GM19099 (cell line): Measurements from ENCODE around the gene CDH13.

ENCODE experiments used
- POLR2A ChIP-seq: IDR thresholded peaks from 3 replicates; pipeline ENCODE4 v1.6.1; 2011; ENCODE audit warnings: low read depth; ENCODE audit not compliant: insufficient read length; ENCODE audit errors: extremely low read depth

Gene CDH13

DNA sequence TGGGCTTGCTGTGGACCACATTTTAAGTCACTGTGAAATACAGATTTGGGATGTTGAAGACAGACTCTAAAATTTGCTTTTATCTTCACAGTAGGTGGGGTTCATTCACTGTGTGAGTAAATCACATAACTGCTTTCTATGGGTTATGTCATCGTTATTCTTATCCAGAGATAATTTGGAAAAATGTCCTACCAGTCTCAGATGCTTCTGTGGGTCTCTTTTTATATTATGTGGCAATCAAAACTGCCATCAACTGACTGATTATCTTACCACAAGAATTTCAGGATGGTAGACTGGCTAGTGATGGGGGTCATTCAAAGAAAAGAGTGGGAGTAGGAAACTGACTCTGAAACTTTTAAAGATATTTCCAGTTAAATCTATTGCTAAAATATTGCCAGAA lies 1184.1 kb downstream of the CDH13 start:
- TF ChIP-seq POLR2A: no peak

DNA sequence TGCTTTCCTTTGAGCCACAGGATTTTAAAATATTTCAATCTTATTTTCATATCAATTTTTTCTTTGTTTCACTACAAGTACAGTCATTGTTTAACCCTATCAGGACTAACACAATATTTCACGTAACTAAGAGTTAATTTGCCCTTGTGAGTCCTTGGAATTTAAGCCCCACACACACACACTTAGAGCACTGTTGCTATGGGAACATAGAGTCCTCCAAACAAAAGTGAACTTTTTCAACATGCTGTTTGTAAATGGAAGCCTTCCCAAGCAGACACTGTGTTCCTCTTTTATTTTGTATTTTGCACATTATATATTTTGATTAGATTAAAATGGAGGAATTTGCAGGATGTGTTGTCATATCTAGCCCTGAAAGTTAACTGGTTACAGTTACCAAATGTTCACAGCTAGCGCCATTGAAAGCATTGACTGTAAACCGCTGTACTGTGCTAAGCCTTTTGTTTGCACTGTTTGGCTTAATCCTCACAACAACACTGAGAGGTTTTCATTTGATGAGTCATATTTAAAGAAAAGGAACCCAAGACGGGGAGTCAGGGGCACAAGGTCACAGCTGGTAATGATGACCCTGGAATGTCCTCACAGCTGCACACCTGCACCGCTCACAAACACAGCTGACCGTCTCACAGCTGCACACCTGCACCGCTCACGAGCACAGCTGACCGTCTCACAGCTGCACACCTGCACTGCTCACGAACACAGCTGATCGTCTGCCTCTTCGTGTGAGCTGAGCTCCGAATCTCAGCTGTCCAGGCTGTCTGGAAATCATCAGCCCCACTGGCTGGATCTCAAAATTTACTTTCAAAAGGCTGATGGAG lies 1187.3 kb downstream of the CDH13 start:
- no peak for TF ChIP-seq POLR2A

GRCh38 chr16:83814659-83814985 lies 1187.9 kb downstream of the CDH13 start:
- TF ChIP-seq POLR2A: no peak

DNA sequence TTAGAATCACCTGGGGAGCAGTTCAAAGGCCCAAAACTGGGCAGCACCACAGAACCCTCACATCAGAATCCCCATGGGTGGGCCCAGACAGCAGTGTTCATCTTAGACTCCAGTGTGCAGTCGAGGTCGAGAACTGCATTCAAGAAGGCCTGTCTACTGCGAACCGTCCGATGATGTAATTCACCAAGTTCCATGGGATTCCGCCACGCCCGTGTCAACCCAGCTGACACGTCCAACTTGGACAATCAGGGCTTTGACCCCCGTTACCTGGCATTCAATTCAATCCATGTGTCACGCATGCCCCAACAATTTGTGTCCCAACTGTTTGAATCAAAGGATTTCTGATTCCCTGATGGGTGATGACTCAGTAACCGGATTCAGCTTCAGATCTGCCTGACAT lies 1190.3 kb downstream of the CDH13 start:
- no peak for TF ChIP-seq POLR2A

DNA sequence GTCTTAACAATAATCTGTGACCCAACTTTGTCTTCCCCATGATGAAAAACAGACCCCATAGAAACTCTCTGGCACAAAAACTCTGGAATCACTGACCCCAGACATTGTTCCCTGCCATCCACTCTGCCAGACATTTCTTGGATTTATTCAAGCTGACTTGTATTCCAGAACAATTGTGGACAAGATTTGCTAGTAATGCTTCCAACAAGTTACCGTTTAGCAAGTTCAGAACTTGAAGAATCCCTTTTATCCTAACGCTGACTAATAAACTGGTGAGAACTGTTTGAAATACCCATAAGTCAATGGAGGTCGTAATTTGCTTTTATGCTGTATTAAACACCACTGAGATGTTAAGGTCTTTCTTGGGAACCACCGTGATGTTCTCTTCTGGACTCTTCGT lies 1191.5 kb downstream of the CDH13 start:
- no peak for TF ChIP-seq POLR2A

- TF ChIP-seq POLR2A: no peak
These were observed 1192.6 kb downstream of the CDH13 start for GRCh38 chr16:83819361-83819760.

DNA sequence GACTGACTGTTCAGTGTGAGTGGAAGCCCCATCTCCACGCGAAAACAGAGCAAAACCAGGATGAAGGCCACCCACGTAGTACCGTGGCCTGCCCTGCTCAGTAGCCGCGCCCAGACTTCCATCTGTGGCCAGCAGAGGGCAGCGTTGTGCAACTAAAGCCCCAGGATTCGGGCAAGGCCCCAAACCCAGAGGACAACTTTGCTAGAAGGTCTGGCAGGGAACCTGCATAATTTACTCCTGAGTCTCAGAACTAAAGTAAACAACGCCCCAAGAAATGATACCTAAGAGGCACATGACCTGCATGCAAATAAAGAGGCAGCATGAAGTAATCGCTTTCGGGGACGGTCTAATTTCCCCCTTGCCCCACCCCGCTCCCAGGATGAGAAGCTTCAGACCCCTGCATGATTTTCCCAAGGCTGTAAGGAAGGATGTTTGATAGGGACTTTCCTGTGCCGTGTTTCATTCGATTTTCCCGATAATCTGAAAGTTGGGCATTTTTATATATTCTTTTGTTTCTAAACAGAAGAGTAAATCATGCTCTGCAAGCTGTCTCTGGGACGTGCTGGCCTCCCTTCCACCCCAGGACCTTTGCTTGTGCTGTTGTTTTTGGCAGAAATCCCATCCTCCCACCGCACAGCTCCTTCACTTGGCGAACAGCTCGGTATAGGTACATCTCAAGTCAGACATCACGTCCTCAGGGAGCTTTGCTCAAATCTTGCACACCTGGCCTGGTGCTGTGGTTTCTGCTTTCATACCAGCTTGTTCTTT lies 1199.6 kb downstream of the CDH13 start:
- no peak for TF ChIP-seq POLR2A

DNA sequence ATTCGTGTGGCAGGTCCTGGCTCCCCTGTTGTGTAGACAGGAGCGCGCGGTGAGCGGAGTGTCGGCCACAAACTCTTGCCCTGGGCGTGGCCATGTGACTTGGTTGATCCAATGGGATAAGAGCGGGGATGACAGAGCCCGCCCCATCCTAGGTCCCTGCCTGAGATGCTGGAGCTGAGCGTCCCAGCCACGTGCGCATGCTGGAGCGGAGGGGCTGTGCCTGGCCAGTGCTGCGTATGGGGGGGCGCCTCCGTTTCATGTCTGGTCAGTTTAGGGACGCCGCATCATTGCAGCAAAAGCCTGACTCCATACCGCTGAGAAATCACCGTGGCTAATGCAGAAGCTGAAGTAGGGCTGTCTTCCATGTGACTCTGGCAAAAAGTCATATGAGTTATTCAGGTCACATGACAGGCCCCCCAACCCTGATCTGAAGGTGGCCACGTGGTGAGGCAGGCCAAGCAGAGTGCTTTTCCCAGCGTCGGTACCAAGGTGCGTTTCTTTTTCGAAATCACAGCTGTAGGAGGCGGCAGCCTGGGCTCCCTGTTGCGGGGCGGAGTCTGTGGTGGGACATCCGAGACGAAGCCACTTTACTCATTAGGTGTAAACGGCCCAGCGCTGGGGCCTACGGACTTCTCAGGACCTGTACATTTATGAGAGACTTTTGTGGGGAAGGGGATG lies 1203.5 kb downstream of the CDH13 start:
- no peak for TF ChIP-seq POLR2A

- no peak for TF ChIP-seq POLR2A
These were observed 1204.1 kb downstream of the CDH13 start for GRCh38 chr16:83830769-83831455.

- TF ChIP-seq POLR2A: no peak
These were observed 1204.8 kb downstream of the CDH13 start for GRCh38 chr16:83831456-83831987.

- TF ChIP-seq POLR2A: no peak
These were observed 1207.2 kb downstream of the CDH13 start for GRCh38 chr16:83833921-83834320.

DNA sequence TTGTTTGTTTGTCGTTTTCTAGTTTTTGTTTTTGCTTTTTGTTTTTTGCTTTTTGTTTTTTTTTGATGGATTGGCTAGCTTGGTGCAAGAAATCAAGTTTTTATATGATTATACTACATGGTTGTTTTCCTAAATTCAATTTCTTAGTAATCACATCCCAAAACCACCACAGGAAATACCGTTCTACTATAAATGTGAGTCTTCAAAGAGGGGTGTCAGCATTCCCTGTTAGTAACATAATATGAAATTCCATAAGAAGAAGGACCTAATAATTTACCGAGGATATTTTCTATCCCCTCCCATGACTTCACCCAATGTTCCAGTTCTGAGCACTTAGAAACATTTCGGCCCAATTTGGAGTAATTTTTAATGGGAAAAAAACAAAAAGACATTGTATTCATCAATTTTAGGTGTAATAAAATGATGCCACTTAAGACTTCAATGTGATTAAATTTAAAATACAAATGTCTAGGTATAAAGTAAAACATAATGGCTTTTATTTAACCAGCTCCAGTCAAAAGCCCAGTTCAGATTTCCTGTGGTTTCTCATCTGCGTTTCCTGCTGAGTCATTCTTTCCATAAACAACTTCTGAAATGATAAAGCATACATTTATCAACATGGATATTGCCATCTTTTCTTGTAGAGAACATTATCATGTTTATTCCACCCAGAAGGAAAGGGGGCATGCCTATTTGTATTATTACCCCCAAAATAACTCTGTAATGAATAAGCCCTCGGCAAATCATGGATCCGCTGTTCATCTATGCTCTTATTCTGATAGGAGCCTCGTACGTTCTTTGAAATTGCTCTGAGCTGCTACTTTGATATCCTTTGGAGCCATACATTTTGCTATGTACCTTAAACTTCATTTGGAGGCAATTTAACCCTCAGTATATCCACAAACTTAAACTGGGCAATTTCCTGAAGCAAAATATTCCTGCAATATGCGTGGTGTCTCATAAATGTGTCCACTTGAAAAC lies 1209.1 kb downstream of the CDH13 start:
- TF ChIP-seq POLR2A: no peak

GRCh38 chr16:83837566-83837965 lies 1210.8 kb downstream of the CDH13 start:
- TF ChIP-seq POLR2A: no peak

GRCh38 chr16:83838151-83838550 lies 1211.4 kb downstream of the CDH13 start:
- no peak for TF ChIP-seq POLR2A
